Measurements from ENCODE around the gene CDA. TPM values are rescaled to one million over a fixed set of nuclear protein-coding genes. Genes with fewer than 3 reads are reported as not detected.
"Not testable (repeated sequence)": the region's sequence is repeated elsewhere in the genome, so short reads cannot be mapped to it uniquely, and the experiment has no call there.

Gene CDA
- total RNA-seq, 4 donors from 2014 or later, result 1.9 to 13.2 (median 2.8) TPM

DNA sequence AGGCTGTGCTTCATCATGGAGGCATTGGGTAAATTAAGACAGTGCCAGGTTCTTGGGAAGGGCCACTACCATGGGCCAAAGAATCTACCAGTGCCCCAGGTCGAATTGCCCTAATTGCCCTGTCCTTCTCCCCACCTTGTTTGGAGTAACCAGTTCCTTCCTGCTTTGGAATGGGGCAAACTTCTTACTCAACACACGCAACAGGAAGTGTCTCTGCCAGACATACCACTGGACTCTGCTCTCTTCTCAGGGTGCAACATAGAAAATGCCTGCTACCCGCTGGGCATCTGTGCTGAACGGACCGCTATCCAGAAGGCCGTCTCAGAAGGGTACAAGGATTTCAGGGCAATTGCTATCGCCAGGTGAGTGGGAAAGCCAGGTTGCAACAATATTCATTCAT, 15.8 kb downstream of the CDA start:
- TF ChIP-seq, protein P1, sequence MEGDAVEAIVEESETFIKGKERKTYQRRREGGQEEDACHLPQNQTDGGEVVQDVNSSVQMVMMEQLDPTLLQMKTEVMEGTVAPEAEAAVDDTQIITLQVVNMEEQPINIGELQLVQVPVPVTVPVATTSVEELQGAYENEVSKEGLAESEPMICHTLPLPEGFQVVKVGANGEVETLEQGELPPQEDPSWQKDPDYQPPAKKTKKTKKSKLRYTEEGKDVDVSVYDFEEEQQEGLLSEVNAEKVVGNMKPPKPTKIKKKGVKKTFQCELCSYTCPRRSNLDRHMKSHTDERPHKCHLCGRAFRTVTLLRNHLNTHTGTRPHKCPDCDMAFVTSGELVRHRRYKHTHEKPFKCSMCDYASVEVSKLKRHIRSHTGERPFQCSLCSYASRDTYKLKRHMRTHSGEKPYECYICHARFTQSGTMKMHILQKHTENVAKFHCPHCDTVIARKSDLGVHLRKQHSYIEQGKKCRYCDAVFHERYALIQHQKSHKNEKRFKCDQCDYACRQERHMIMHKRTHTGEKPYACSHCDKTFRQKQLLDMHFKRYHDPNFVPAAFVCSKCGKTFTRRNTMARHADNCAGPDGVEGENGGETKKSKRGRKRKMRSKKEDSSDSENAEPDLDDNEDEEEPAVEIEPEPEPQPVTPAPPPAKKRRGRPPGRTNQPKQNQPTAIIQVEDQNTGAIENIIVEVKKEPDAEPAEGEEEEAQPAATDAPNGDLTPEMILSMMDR (IDR thresholded peaks at IDR 0.05), result no peak
- no peak for DNase-seq (ENCODE audit: low spot score)
- ATAC-seq (ENCODE audit: low FRiP score), result no peak

DNA sequence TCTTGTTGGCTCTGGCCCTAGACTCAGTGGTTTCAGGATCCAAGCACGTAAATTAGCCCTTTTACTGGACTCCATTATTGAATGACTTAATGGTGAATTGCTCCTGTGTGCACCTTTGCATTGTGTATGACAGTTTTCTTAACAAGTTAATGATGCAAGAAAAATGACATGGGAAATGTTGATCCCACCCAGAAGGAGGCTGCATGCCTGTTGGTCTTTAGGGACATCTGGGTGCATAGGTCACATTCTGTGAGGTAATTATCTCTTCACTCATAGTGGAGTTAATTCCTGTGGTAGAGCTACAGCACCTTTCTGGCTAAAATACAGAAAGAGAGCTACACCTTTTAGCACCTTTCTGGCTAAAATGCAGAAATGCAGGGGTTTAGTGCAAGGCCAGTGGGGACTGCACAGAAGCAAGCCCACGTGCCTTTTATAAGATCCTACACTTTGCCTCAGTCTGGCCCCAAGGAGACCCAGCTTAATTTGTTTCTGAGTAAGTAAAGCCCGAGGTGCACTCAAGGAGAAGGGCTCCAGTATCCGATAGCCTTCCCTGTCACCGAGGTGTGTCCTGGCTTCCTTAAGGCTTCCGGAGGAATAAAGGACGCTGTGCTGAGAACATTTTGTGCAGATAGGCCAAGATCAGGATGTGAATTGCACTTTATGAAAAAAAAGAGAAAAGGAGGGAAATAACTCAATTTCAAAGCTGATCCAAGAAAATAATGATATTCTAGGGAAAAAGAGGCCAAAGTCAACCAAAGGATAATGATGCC, 18.1 kb downstream of the CDA start:
- ATAC-seq (ENCODE audit: low FRiP score); DNase-seq (ENCODE audit: low spot score): not testable (repeated sequence)

DNA sequence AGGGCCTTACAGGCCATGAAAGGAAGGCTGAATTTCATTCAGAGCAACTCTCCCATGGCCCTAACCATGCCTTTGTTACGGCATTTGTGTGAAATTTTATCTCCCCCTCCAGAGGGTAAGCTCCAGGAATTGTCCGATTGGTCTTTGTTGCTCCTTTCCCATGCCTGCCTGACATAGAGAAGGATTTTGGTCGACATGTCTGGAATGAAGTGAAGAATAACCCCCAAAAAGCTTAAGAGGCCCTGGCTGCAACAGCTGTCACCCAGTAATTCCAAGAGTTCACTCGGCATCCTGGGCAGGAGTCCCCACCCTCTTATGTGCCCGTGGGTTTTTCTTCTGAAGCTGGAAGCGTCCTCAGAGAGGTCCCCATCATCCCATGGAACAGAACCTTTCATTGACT, 20.6 kb downstream of the CDA start:
- DNase-seq (ENCODE audit: low spot score) (no peak), ATAC-seq (ENCODE audit: low FRiP score) (no peak)
- TF ChIP-seq, protein P1 (IDR thresholded peaks at IDR 0.05), result no peak

DNA sequence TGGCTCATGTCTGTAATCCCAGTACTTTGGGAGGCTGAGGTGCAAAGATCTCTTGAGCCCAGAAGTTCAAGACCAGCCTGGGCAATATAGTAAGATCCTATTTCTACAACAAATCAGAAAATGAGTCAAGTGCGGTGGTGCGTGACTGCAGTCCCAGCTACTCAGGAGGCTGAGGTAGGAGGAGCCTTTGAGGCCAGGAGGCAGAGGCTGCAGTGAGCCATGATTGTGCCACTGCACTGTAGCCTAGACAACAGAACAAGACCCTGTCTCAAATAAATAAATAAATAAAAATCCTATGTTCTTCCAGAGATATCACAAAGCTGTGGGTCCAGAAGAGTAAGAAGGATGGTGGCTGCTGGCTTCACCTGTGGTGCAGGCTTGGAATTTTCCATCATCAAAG, 22.1 kb downstream of the CDA start:
- DNase-seq (ENCODE audit: low spot score) (no peak), ATAC-seq (ENCODE audit: low FRiP score) (no peak)
- TF ChIP-seq, protein P1 (IDR thresholded peaks at IDR 0.05), result no peak

DNA sequence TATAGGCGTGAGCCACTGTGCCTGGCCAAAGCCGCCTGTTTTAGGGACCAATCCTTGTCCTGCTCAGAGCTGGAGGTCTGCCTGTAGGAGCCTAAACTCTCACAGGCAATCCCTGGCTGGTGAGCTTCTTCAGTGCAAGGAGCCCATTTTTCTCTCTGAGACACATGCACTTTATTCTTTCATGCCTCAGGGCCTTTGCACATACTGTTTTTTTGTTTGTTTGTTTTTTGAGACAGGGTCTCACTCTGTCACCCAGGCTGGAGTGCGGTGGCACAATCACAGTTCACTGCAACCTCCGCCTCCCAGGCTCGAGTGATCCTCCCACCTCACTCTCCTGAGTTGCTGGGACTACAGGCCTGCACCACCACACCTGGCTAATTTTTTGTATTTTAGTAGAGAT, 22.8 kb downstream of the CDA start:
- TF ChIP-seq, protein P1 (IDR thresholded peaks at IDR 0.05), result no peak
- ATAC-seq (ENCODE audit: low FRiP score) (no peak), DNase-seq (ENCODE audit: low spot score) (no peak)

DNA sequence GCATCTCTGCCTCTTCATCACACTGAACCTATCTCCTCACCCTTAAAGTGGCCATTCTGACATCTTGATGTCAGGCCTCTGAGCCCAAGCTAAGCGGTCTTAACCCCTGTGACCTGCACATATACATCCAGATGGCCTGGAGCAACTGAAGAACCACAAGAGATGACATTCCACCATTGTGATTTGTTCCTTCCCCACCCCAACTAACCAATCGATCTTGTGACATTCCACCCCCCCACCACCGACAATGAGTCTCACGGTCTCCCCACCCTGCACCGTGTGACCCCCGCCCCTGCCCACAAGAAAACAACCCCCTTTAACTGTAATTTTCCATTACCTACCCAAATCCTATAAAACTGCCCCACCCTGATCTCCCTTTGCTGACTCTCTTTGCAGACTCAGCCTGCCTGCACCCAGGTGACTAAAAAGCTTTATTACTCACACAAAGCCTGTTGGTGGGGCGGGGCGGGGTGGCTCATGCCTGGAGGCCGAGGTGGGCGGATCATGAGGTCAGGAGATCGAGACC, 23.4 kb downstream of the CDA start:
- DNase-seq (ENCODE audit: low spot score) (no peak), ATAC-seq (ENCODE audit: low FRiP score) (no peak)
- TF ChIP-seq, protein P1 (IDR thresholded peaks at IDR 0.05), result no peak

DNA sequence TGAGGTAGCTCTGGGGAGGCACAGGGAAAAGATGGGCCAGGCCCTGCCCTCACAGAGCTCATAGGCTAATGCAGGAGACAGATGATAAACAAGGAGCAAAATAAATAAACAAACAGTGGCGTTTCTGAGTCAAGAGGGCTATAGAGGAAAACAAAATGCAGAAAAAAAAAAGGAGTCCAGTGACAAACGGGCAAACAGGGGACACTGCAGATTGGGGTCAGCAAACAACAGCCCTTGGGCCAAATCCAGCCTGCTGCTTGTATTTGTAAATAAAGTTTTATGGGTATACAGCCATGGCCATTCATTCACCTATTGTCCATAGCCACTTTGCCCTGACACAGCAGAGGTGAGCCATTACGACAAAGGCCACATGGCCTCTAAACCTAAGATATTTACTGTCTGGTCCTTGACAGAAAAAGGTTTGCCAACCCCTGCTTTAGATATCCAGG, 25.3 kb downstream of the CDA start:
- TF ChIP-seq, protein P1 (IDR thresholded peaks at IDR 0.05), result no peak
- no peak for ATAC-seq (ENCODE audit: low FRiP score)

More for the DNA sequence above, 25.3 kb downstream of the CDA start:
- no peak for DNase-seq (ENCODE audit: low spot score)
